DND-41 (cell line): Measurements from ENCODE around the gene PRR5.

ENCODE experiments used
- ATAC-seq: fragments of 200-7000 bp; cut with Tn5 transposase; 3 replicates; pipeline ENCODE4 v1.9.1; 2021; ENCODE audit warnings: low read depth; ENCODE audit not compliant: insufficient read depth
- DNase-seq: peaks from one replicate; pipeline ENCODE4 v3.0.0-alpha.2; 2020
- H2AFZ ChIP-seq: 2 replicates; pipeline ENCODE4 v1.6.0; 2012; ENCODE audit warnings: low read depth, low read length
- H3K27ac ChIP-seq: 2 replicates; pipeline ENCODE4 v1.5.1; 2012; ENCODE audit warnings: low read length, inconsistent platforms
- H3K27me3 ChIP-seq: fragments of 200-600 bp; sonication (generic); 2 replicates; pipeline ENCODE4 v1.6.0; 2012; ENCODE audit warnings: low read length, mild to moderate bottlenecking, inconsistent platforms; ENCODE audit not compliant: insufficient read depth, poor library complexity
- H3K36me3 ChIP-seq: 2 replicates; pipeline ENCODE4 v1.5.1; 2012; ENCODE audit warnings: low read length, inconsistent platforms; ENCODE audit not compliant: insufficient read depth
- H3K4me1 ChIP-seq: 2 replicates; pipeline ENCODE4 v1.5.1; 2012; ENCODE audit warnings: mild to moderate bottlenecking, low read length; ENCODE audit not compliant: insufficient read depth
- H3K4me2 ChIP-seq: 2 replicates; pipeline ENCODE4 v1.6.0; 2012; ENCODE audit warnings: mild to moderate bottlenecking, moderate library complexity, low read length, inconsistent platforms; ENCODE audit not compliant: insufficient read depth
- H3K4me3 ChIP-seq, 2 experiments: fragments of 200-600 bp in 1 of 2; shearing (Covaris generic) in 1 of 2; 2 replicates each; pipeline ENCODE4 v1.5.1; 2012 to 2016; ENCODE audit warnings: inconsistent platforms in 2 of 2, low read length in 2 of 2, mild to moderate bottlenecking in 2 of 2, low read depth in 1 of 2, moderate library complexity in 1 of 2
- H3K79me2 ChIP-seq: 2 replicates; pipeline ENCODE4 v1.6.0; 2012; ENCODE audit warnings: low read length, inconsistent platforms; ENCODE audit not compliant: insufficient read depth
- H3K9ac ChIP-seq: 2 replicates; pipeline ENCODE4 v1.6.0; 2012; ENCODE audit warnings: low read depth, mild to moderate bottlenecking, inconsistent platforms, low read length, moderate library complexity
- H3K9me3 ChIP-seq: 2 replicates; pipeline ENCODE4 v1.5.1; 2012; ENCODE audit warnings: low read length, moderate library complexity, mild to moderate bottlenecking, inconsistent platforms; ENCODE audit not compliant: insufficient read depth, severe bottlenecking
- H4K20me1 ChIP-seq: 2 replicates; pipeline ENCODE4 v1.6.0; 2012; ENCODE audit warnings: low read length; ENCODE audit not compliant: insufficient read depth
- EZH2 ChIP-seq: IDR thresholded peaks from 3 replicates; pipeline ENCODE4 v1.6.1; 2012; ENCODE audit warnings: borderline replicate concordance, low read depth, mild to moderate bottlenecking, moderate library complexity, low read length, inconsistent platforms; ENCODE audit not compliant: severe bottlenecking
- TF ChIP-seq, protein P1 (sequence below): IDR thresholded peaks from 2 replicates; pipeline ENCODE4 v1.5.1; 2012; ENCODE audit warnings: borderline replicate concordance, low read length, moderate library complexity, mild to moderate bottlenecking; ENCODE audit not compliant: poor library complexity, severe bottlenecking; ENCODE audit errors: extremely low read depth

PRR5 gene

GRCh38 chr22:44701187-44701790, 715 bp upstream of the PRR5 start:
- H3K79me2 ChIP-seq = no peaks in the 10 kb centered on the region
- H3K9me3 ChIP-seq = no peaks in the 10 kb centered on the region
- peak overlapping the region; percentile 60; the same call in 1 of the 2 replicates for H2AFZ ChIP-seq
- H3K4me2 ChIP-seq = peak overlapping the region; percentile 90
- DNase-seq (no peak), ATAC-seq (no peak)
- peaks cover 36% of the 10 kb centered on the region for H4K20me1 ChIP-seq
- peak overlapping the region in 1 of 2 experiments; percentile 48; a peak in 2 of 4 replicates for H3K4me3 ChIP-seq
- peaks cover 27% of the 10 kb centered on the region for H3K27me3 ChIP-seq
- H3K27ac ChIP-seq = no peak overlapping the region; the same call in 1 of the 2 replicates
- H3K4me1 ChIP-seq = peaks cover 21% of the 10 kb centered on the region
- TF ChIP-seq EZH2 = no peak
- TF ChIP-seq, protein P1, sequence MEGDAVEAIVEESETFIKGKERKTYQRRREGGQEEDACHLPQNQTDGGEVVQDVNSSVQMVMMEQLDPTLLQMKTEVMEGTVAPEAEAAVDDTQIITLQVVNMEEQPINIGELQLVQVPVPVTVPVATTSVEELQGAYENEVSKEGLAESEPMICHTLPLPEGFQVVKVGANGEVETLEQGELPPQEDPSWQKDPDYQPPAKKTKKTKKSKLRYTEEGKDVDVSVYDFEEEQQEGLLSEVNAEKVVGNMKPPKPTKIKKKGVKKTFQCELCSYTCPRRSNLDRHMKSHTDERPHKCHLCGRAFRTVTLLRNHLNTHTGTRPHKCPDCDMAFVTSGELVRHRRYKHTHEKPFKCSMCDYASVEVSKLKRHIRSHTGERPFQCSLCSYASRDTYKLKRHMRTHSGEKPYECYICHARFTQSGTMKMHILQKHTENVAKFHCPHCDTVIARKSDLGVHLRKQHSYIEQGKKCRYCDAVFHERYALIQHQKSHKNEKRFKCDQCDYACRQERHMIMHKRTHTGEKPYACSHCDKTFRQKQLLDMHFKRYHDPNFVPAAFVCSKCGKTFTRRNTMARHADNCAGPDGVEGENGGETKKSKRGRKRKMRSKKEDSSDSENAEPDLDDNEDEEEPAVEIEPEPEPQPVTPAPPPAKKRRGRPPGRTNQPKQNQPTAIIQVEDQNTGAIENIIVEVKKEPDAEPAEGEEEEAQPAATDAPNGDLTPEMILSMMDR = no peak
- no peaks in the 10 kb centered on the region for H3K36me3 ChIP-seq
- H3K9ac ChIP-seq = peak overlapping the region; percentile 32; the same call in 1 of the 2 replicates

DNA sequence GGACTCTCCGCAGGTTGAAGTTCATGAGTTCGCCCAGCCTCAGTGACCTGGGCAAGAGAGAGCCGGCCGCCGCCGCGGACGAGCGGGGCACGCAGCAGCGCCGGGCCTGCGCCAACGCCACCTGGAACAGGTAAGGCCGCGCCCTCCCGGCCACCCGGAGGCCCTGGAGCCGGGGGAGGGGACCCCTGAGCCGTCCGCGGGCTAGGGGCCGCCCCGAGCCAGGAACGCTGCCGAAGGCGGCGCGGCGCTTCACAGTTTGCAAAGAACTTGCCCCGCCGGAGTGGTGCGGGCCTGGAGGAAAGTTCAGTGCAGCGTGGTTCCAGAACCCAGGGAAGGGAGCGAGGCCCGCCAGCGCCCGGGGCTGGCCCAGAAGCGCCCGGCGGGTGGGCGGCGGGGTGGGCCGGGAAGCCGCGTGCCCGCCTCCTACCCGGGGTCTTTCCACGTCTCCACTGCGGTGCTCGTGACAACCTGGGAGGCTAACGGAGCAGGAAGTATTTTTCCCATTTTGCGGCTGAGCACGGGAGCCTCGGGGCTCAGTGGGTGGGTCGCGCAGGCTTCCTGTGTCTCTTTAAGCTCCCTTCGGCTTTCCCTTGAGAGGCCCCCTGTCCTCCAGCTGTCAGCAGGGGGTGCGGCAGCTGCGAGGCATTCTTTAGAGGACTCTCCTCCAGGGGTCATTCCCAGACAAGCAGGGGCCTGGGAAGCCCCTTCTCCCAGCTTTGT, 635 bp downstream of the PRR5 start:
- H3K9me3 ChIP-seq = no peaks in the 10 kb centered on the region
- DNase-seq = peak; percentile 46
- H3K9ac ChIP-seq = peak overlapping the region; percentile 60
- ATAC-seq = peak; percentile 33
- no peaks in the 10 kb centered on the region for H3K79me2 ChIP-seq
- peaks cover 37% of the 10 kb centered on the region for H4K20me1 ChIP-seq
- peak overlapping the region; percentile 75 for H2AFZ ChIP-seq
- no peaks in the 10 kb centered on the region for H3K36me3 ChIP-seq
- peaks cover 27% of the 10 kb centered on the region for H3K27me3 ChIP-seq
- peak; percentile 95 for TF ChIP-seq EZH2
- TF ChIP-seq, protein P1 = peak; percentile 19
- no peak overlapping the region for H3K27ac ChIP-seq
- peak overlapping the region; percentile 90 for H3K4me2 ChIP-seq
- peak overlapping the region; percentile 45 to 68; a peak in 3 of 4 replicates for H3K4me3 ChIP-seq
- H3K4me1 ChIP-seq = peaks cover 21% of the 10 kb centered on the region

DNA sequence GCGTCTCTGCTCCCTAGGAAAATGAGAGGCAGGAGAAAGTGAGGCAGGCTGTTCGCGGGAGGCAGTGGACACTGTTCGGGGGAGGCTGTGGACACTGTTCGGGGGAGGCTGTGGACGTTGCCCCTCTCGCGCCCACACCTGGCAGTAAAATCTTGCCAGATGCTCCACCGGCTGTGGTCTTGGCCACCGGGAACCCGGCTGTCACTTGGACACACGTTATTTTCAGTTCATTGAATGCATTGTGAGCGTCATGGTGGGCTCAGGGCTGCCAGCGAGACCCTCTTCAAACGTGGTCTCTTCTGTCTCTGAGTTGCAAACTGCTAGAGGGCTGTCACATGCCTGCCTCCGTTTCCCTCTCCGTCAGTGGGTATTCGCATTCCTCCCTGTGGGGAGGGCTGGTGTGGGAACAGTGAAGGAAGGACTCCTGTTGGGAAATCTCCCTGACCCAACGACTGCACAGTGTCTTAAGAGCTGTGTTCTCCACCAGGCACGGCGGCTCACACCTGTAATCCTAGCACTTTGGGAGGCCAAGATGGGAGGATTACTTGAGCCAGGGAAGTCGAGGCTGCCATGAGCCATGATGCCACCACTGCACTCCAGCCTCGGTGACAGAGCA, 1.4 kb downstream of the PRR5 start:
- H3K27me3 ChIP-seq = peaks cover 27% of the 10 kb centered on the region

More for the DNA sequence above, 1.4 kb downstream of the PRR5 start:
- H3K9ac ChIP-seq = peak overlapping the region; percentile 60; the same call in 1 of the 2 replicates
- DNase-seq (no peak), ATAC-seq (no peak)
- H3K4me3 ChIP-seq = peak overlapping the region; percentile 45 to 68; a peak in 3 of 4 replicates
- H3K9me3 ChIP-seq = no peaks in the 10 kb centered on the region
- H4K20me1 ChIP-seq = peaks cover 39% of the 10 kb centered on the region
- peaks cover 21% of the 10 kb centered on the region for H3K4me1 ChIP-seq
- H3K4me2 ChIP-seq = peak overlapping the region; percentile 90
- H3K27ac ChIP-seq = no peak overlapping the region
- H3K79me2 ChIP-seq = no peaks in the 10 kb centered on the region
- TF ChIP-seq, protein P1 = no peak
- no peak for TF ChIP-seq EZH2
- no peak overlapping the region for H2AFZ ChIP-seq
- no peaks in the 10 kb centered on the region for H3K36me3 ChIP-seq
